ENCODE measurements around the gene COQ10A. TPM values are rescaled to one million over a fixed set of nuclear protein-coding genes. Genes with fewer than 3 reads are reported as not detected.
A peak's percentile ranks its signal among the peaks of the same experiment; 100 is the strongest.
"Not testable (repeated sequence)": the region's sequence is repeated elsewhere in the genome, so short reads cannot be mapped to it uniquely, and the experiment has no call there.

COQ10A gene
- polyA plus RNA-seq, 1 experiment = 15.6 TPM

GRCh38 chr12:56260380-56260779, 6.4 kb upstream of the COQ10A start:
- H3K9me3 ChIP-seq (ENCODE audit: control insufficient read depth, insufficient read depth, low read length) = no peaks in the 10 kb centered on the region; the same call in 1 of the 2 replicates
- H3K27me3 ChIP-seq (ENCODE audit: control insufficient read depth, insufficient read depth, low read length) = no peaks in the 10 kb centered on the region
- CTCF ChIA-PET = no interaction called here
- TF ChIP-seq CTCF (IDR thresholded peaks at IDR 0.05; ENCODE audit: low read depth, low read length) = no peak
- H3K27ac ChIP-seq (ENCODE audit: low read depth, low read length) = no peak overlapping the region
- POLR2A ChIA-PET = no interaction called here
- no peak overlapping the region for H3K4me3 ChIP-seq (ENCODE audit: low read depth, low read length)
- no peak for DNase-seq (ENCODE audit: low read depth, low spot score)

GRCh38 chr12:56260921-56261320, 5.8 kb upstream of the COQ10A start:
- no peak for TF ChIP-seq CTCF (IDR thresholded peaks at IDR 0.05; ENCODE audit: low read depth, low read length)
- POLR2A ChIA-PET = no interaction called here
- CTCF ChIA-PET = no interaction called here
- no peak for DNase-seq (ENCODE audit: low read depth, low spot score)
- no peaks in the 10 kb centered on the region for H3K27me3 ChIP-seq (ENCODE audit: control insufficient read depth, insufficient read depth, low read length)
- H3K4me3 ChIP-seq (ENCODE audit: low read depth, low read length) = no peak overlapping the region
- H3K9me3 ChIP-seq (ENCODE audit: control insufficient read depth, insufficient read depth, low read length) = no peaks in the 10 kb centered on the region; the same call in 1 of the 2 replicates
- no peak overlapping the region for H3K27ac ChIP-seq (ENCODE audit: low read depth, low read length)

GRCh38 chr12:56261503-56262232, 5.1 kb upstream of the COQ10A start:
- no peaks in the 10 kb centered on the region for H3K27me3 ChIP-seq (ENCODE audit: control insufficient read depth, insufficient read depth, low read length)
- DNase-seq (ENCODE audit: low read depth, low spot score) = no peak
- no peak overlapping the region for H3K27ac ChIP-seq (ENCODE audit: low read depth, low read length)
- H3K4me3 ChIP-seq (ENCODE audit: low read depth, low read length) = no peak overlapping the region
- ChIA-PET CTCF (no interaction called here), POLR2A (no interaction called here)
- H3K9me3 ChIP-seq (ENCODE audit: control insufficient read depth, insufficient read depth, low read length) = no peaks in the 10 kb centered on the region; the same call in 1 of the 2 replicates
- no peak for TF ChIP-seq CTCF (IDR thresholded peaks at IDR 0.05; ENCODE audit: low read depth, low read length)

GRCh38 chr12:56262955-56263354, 3.8 kb upstream of the COQ10A start:
- H3K27me3 ChIP-seq (ENCODE audit: control insufficient read depth, insufficient read depth, low read length); H3K9me3 ChIP-seq (ENCODE audit: control insufficient read depth, insufficient read depth, low read length); CTCF ChIA-PET; H3K27ac ChIP-seq (ENCODE audit: low read depth, low read length); DNase-seq (ENCODE audit: low read depth, low spot score); H3K4me3 ChIP-seq (ENCODE audit: low read depth, low read length); POLR2A ChIA-PET: not testable (repeated sequence)

- H3K27me3 ChIP-seq (ENCODE audit: control insufficient read depth, insufficient read depth, low read length); DNase-seq (ENCODE audit: low read depth, low spot score); H3K9me3 ChIP-seq (ENCODE audit: control insufficient read depth, insufficient read depth, low read length): not testable (repeated sequence)
- Histone ChIP-seq H3K4me3 (ENCODE audit: low read depth, low read length) (peak overlapping the region; percentile 76), H3K27ac (ENCODE audit: low read depth, low read length) (peak overlapping the region; percentile 92)
- ChIA-PET POLR2A (interaction anchor here (0.6 to 2.0 kb wide), 6 partner anchors 8 to 418 kb away, joined by 3 to 14 read pairs (median 3); partner anchors contain the start of genes ANKRD52 and RNF41), CTCF (interaction anchor here (0.7 to 2.1 kb wide), 9 partner anchors 8 to 374 kb away, joined by 3 to 23 read pairs (median 4); partner anchors contain the start of genes ANKRD52, RNF41 and SMARCC2)
These were observed 562 bp upstream of the COQ10A start for GRCh38 chr12:56266068-56266692.

Measured in AG04450 (cell line).